OCI-LY1 (cell line): ENCODE measurements around the gene PRMT3.

ENCODE experiments used
- EZH2 ChIP-seq: fragments of 200-600 bp; sonication (generic), shearing (Covaris generic); IDR thresholded peaks from 2 replicates; pipeline ENCODE4 v1.8.0; 2017; ENCODE audit warnings: borderline replicate concordance, mixed run types, mild to moderate bottlenecking, antibody characterized with exemption, low read length, moderate library complexity, mixed read lengths
- TF ChIP-seq, protein P1 (sequence below): fragments of 200-600 bp; sonication (generic), shearing (Covaris generic); IDR thresholded peaks from 2 replicates; pipeline ENCODE4 v1.5.1; 2017; ENCODE audit warnings: mild to moderate bottlenecking, antibody characterized with exemption, low read length, moderate library complexity, mixed read lengths

DNA sequence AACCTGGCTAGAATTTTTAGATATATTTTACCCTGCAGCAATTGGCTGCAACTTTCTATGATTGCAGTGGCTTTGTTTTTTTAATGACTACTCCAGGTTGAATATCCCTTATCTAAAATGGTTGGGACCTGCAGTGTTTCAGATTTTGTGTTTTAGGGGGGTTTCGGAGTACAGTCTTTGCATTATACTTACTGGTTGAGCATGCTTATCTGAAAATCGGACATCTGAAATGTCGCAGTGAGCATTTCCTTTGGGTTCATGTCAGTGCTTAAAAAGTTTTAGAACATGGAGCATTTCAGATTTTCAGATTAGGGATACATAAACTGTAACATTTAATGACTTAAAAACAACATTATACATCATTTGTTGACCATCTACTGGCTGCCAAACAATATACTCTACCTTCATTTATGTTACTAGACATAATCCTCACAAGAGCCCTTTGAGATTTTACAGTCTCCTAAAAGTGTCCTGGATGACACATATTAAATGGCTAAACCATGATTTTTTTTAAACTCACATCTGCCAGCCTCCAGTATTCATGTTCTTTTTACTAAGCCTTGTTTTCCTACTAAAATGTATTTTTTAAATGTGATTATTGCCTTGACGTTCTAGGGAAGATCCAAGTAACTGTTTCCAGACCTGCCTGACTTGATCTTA, 66.3 kb downstream of the PRMT3 start:
- TF ChIP-seq, protein P1, sequence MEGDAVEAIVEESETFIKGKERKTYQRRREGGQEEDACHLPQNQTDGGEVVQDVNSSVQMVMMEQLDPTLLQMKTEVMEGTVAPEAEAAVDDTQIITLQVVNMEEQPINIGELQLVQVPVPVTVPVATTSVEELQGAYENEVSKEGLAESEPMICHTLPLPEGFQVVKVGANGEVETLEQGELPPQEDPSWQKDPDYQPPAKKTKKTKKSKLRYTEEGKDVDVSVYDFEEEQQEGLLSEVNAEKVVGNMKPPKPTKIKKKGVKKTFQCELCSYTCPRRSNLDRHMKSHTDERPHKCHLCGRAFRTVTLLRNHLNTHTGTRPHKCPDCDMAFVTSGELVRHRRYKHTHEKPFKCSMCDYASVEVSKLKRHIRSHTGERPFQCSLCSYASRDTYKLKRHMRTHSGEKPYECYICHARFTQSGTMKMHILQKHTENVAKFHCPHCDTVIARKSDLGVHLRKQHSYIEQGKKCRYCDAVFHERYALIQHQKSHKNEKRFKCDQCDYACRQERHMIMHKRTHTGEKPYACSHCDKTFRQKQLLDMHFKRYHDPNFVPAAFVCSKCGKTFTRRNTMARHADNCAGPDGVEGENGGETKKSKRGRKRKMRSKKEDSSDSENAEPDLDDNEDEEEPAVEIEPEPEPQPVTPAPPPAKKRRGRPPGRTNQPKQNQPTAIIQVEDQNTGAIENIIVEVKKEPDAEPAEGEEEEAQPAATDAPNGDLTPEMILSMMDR: no peak
- no peak for TF ChIP-seq EZH2
